H1 (cell line): ENCODE results near the gene GNG5. TPM values are rescaled to one million over a fixed set of nuclear protein-coding genes. Genes with fewer than 3 reads are reported as not detected.
A peak's percentile ranks its signal among the peaks of the same experiment; 100 is the strongest.

Source experiments
- EGR1 ChIP-seq: IDR thresholded peaks from 2 replicates; pipeline ENCODE4 v1.6.1; 2011; ENCODE audit warnings: low read depth, low read length, borderline replicate concordance
- NANOG ChIP-seq: IDR thresholded peaks from 2 replicates; pipeline ENCODE4 v1.6.1; 2011; ENCODE audit warnings: low read length, low read depth, mild to moderate bottlenecking, inconsistent platforms; ENCODE audit not compliant: insufficient read depth, poor library complexity, severe bottlenecking
- PHF8 ChIP-seq: fragments of 200-600 bp; sonication (generic); conservative IDR thresholded peaks from 2 replicates; pipeline ENCODE4 v1.7.1; 2012; ENCODE audit warnings: low read depth, mild to moderate bottlenecking, inconsistent platforms, low read length, moderate library complexity
- TCF12 ChIP-seq: IDR thresholded peaks from 2 replicates; pipeline ENCODE4 v1.6.1; 2011; ENCODE audit warnings: low read depth, mild to moderate bottlenecking, low read length
- polyA plus RNA-seq, 7 experiments: library from polyadenylated mRNA; depleted of rRNA in 3 of 7; stranded (reverse) in 5 of 7; unstranded in 2 of 7; fragments of >200 nt in 5 of 7; fragments of 200-250 nt in 2 of 7; gene quantifications; 1 replicate in 5 of 7; 2 replicates in 1 of 7; 4 replicates in 1 of 7; pipeline versions ENCODE4 v1.2.1 to v1.2.3, GENCODE V29; 2011 to 2013; ENCODE audit warnings: missing spikeins in 2 of 7, mixed read lengths in 2 of 7
- total RNA-seq: library from RNA; stranded (reverse); fragmentation: NEBNext Ultra II Directional; extraction: Animal tissue kit (Norgen Biotek cat#: 25700); gene quantifications from 2 replicates; pipeline ENCODE4 v1.2.1, GENCODE V29; 2021

GNG5 gene
- total and polyA plus RNA-seq, 2 of the 8 experiments (the other 6 are each of a cell fraction or from before 2014, with no cell fraction given): 94.0 to 104 TPM

DNA sequence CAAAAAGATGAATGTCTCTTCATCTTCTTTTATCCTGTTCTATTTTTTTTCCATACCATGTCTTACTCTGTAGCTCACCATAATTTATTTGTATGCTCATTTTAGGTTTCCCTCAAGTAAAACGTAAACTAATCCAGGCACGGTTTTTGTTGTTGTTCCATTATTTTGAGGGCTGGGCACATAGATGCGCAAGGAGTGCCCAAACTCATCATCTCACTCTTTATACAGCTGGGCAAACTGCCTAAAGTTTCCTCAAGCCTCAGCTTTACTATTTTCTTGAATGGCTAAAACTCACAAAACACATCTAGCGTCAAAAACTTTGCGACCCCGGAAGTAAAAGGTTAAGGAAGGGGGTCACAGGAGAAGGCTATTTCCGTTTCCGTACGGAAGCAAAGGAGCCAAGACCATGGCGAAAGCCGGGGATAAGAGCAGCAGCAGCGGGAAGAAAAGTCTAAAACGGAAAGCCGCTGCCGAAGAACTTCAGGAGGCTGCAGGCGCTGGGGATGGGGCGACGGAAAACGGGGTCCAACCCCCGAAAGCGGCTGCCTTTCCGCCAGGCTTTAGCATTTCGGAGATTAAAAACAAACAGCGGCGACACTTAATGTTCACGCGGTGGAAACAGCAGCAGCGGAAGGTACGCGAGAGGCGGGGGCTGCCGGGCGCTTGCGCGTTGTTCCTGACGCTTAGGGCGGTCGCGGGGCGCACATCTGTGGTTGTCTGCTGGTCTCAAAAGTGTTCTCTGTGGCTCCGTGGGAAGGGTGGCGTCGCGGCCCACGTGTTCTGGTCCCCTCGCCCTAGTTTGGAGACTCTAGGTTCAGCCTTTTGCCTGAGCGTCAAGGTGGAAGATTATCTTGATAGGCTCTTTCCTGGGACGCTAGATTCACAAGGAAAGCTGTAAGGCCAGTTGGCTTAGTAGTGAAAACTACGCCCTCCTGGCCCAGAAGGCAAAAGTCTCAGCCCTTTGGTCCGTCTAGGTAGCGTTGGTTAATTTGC, 27.2 kb downstream of the GNG5 start, which contains the start of gene RPF1 (continued):
- TF ChIP-seq PHF8 (peak; percentile 95), NANOG (peak; percentile 99), EGR1 (peak; percentile 82), TCF12 (0 out of 2 replicates have a peak, but pooled peaks have one; percentile 36)
